Measurements from ENCODE around the gene MESP2. TPM values are rescaled to one million over a fixed set of nuclear protein-coding genes. Genes with fewer than 3 reads are reported as not detected.

The MESP2 gene
- total and polyA plus RNA-seq, 9 of the 15 experiments (the other 6 are each of a cell fraction or from before 2014, with no cell fraction given) = 0.08 to 0.82 (median 0.37) TPM

- ATAC-seq (no peak), DNase-seq (ENCODE audit: extremely low read depth in 1 of 4, low spot score in 3 of 4) (no peak), FAIRE-seq (no peak)
- H3K27ac ChIP-seq (ENCODE audit: extremely low read depth, low read depth, low read length) = no peak overlapping the region
- H3K27me3 ChIP-seq (ENCODE audit: control insufficient read depth in 2 of 2, insufficient read depth in 2 of 2, low read length in 2 of 2) = no peaks in the 10 kb centered on the region
- CTCF ChIA-PET (ENCODE audit: low intra/inter-chr PET ratio) = no interaction called here
- in situ Hi-C loops (cut with MboI) (no loop called here), intact Hi-C loops (cut with micrococcal nuclease) (loop anchor here (5.0 kb wide), 1 partner anchor 61 kb away; no protein-coding TSS in a partner anchor)
- H3K79me2 ChIP-seq (ENCODE audit: control insufficient read depth, insufficient read depth, low read length) = no peaks in the 10 kb centered on the region
- H3K9ac ChIP-seq (ENCODE audit: insufficient read depth in 1 of 2, low read depth in 2 of 2, low read length in 2 of 2) = no peak overlapping the region
- no peak overlapping the region for H3K4me3 ChIP-seq
- H3K9me1 ChIP-seq (ENCODE audit: control insufficient read depth, insufficient read depth, low read length) = no peaks in the 10 kb centered on the region
- no peak for TF ChIP-seq NFXL1 (CRISPR knock-in tag; IDR thresholded peaks at IDR 0.05)
- TF ChIP-seq ZNF586 (CRISPR knock-in tag; conservative IDR thresholded peaks at IDR 0.05) = no peak
- TF ChIP-seq SREBF2 (CRISPR knock-in tag; IDR thresholded peaks at IDR 0.05) = no peak
- TF ChIP-seq ZNF253 (CRISPR knock-in tag; conservative IDR thresholded peaks at IDR 0.05) = no peak
- TF ChIP-seq SUPT5H (IDR thresholded peaks at IDR 0.05) = no peak
- H3K4me2 ChIP-seq (ENCODE audit: insufficient read depth, low read length) = no peak overlapping the region
- 45% methylated on average over 6 of the region's 7 CpGs for WGBS (ENCODE audit: insufficient coverage, low coverage, missing lambda C conversion rate)
- no peak overlapping the region for H2AFZ ChIP-seq (ENCODE audit: low read depth, low read length)
- peaks cover 9 to 10% of the 10 kb centered on the region in 2 experiments; a peak in 4 of 5 replicates for H3K4me1 ChIP-seq (replicated peaks in 1 of 2; ENCODE audit: control insufficient read depth in 2 of 2, insufficient read depth in 2 of 2, low read length in 2 of 2)
- H3K9me3 ChIP-seq (replicated peaks; ENCODE audit: control insufficient read depth, insufficient read depth, low read depth, low read length) = no peaks in the 10 kb centered on the region
- POLR2A ChIA-PET = no interaction called here
- no peaks in the 10 kb centered on the region for H4K20me1 ChIP-seq (replicated peaks; ENCODE audit: control insufficient read depth, insufficient read depth, low read length)
- no TSS peak for BruUV-seq (replicated peaks)
- no peaks in the 10 kb centered on the region for H3K36me3 ChIP-seq (ENCODE audit: control insufficient read depth, insufficient read depth, low read length)
Observed at GRCh38 chr15:89822951-89823711, 47.0 kb downstream of the MESP2 start.
